ENCODE results near the gene MARCHF9.
"Not testable (repeated sequence)": the region's sequence is repeated elsewhere in the genome, so short reads cannot be mapped to it uniquely, and the experiment has no call there.

MARCHF9 gene

DNA sequence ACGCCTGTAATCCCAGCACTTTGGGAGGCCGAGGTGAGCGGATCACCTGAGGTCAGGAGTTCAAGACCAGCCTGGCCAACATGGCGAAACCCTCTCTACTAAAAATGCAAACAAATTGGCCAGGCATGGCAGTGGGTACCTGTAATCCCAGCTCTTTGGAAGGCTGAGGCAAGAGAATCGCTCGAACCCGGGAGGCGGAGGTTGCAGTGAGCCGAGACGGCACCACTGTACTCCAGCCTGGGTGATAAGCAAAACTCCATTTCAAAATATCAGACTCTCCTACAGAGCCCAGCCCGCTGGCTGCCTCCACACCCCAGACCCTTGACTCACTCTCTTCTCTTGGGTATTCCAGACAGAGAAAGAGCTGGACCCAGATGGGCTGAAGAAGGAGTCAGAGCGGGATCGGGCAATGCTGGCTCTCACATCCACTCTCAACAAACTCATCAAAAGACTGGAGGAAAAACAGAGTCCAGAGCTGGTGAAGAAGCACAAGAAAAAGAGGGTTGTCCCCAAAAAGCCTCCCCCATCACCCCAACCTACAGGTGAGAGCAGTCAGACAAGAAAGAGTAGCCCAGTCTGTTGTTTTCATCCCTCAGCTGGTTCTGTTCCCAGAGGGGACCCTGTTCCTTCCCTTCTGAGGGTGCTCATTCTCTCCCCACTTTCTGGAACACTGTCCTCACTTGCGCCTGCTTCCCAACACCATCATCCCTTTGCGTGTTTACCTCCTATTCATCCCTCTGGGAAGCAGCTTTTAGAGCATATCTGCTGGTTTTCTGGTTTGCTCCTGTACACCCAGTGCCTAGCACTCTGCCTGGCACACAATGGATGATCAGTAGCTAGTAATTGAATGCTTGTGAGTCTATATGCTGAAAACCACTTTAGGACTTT is 36.0 kb upstream of the MARCHF9 start:
- Histone ChIP-seq H3K4me1 (ENCODE audit: control insufficient read depth, insufficient read depth, low read length, poor library complexity, severe bottlenecking) (no peaks in the 10 kb centered on the region), H3K4me3 (ENCODE audit: extremely low read depth, insufficient read depth, low read length, poor library complexity, severe bottlenecking) (no peak overlapping the region), H3K36me3 (ENCODE audit: control insufficient read depth, insufficient read depth, low read length) (peaks cover 60% of the 10 kb centered on the region), H3K27ac (ENCODE audit: low read depth, low read length, severe bottlenecking) (no peak overlapping the region), H3K9me3 (ENCODE audit: control insufficient read depth, low read length) (no peaks in the 10 kb centered on the region)
- 98% methylated on average over 8 to 9 of the region's 15 CpGs for WGBS, 2 experiments (ENCODE audit: insufficient coverage in 2 of 2)

GRCh38 chr12:57719777-57720605 is 34.9 kb upstream of the MARCHF9 start:
- peaks cover 55% of the 10 kb centered on the region for H3K36me3 ChIP-seq (ENCODE audit: control insufficient read depth, insufficient read depth, low read length)
- no peaks in the 10 kb centered on the region for H3K9me3 ChIP-seq (ENCODE audit: control insufficient read depth, low read length)
- no peak overlapping the region for H3K4me3 ChIP-seq (ENCODE audit: extremely low read depth, insufficient read depth, low read length, poor library complexity, severe bottlenecking)
- WGBS, 2 experiments (ENCODE audit: insufficient coverage in 2 of 2), result 94 to 95% methylated on average over 14 to 17 of the region's 20 CpGs
- no peak overlapping the region for H3K27ac ChIP-seq (ENCODE audit: low read depth, low read length, severe bottlenecking)
- no peaks in the 10 kb centered on the region for H3K4me1 ChIP-seq (ENCODE audit: control insufficient read depth, insufficient read depth, low read length, poor library complexity, severe bottlenecking)

GRCh38 chr12:57720606-57721595 is 34.0 kb upstream of the MARCHF9 start:
- peaks cover 49% of the 10 kb centered on the region for H3K36me3 ChIP-seq (ENCODE audit: control insufficient read depth, insufficient read depth, low read length)
- H3K4me1 ChIP-seq (ENCODE audit: control insufficient read depth, insufficient read depth, low read length, poor library complexity, severe bottlenecking), result no peaks in the 10 kb centered on the region
- no peaks in the 10 kb centered on the region for H3K9me3 ChIP-seq (ENCODE audit: control insufficient read depth, low read length)
- no peak overlapping the region for H3K4me3 ChIP-seq (ENCODE audit: extremely low read depth, insufficient read depth, low read length, poor library complexity, severe bottlenecking)
- 93 to 96% methylated on average over 6 to 9 of the region's 11 CpGs for WGBS, 2 experiments (ENCODE audit: insufficient coverage in 2 of 2)
- no peak overlapping the region for H3K27ac ChIP-seq (ENCODE audit: low read depth, low read length, severe bottlenecking)

DNA sequence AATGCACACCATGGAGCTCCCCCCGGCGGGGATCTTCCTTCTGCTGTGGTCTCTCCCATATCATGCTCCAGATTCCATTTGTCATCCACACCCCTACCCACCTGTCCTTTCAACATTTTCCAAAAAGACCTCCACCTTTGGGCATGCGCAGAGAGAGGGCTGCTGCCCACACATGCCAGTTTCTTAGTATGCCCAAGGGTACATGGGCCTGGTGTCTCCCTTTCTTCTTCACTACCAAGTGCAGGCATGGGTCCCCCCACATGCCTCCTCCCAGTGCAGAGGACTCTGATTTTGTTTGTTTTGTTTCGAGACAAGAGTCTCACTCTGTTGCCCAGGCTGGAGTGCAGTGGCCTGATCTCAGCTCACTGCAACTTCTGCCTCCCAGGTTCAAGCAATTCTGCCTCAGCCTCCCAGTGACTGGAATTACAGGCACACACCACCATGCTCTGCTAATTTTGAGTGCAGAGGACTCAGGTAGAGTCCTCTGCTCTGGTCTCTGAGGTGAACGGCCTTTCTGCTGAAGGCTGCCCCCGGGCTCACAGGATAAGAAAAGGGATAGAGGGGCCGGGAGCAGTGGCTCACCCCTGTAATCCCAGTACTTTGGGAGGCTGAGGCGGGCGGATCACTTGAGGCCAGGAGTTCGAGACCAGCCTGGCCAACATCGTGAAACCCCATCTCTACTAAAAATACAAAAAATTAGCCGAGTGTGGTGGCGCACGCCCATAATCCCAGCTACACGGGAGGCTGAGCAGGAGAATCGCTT is 32.9 kb upstream of the MARCHF9 start:
- peaks cover 38% of the 10 kb centered on the region for H3K36me3 ChIP-seq (ENCODE audit: control insufficient read depth, insufficient read depth, low read length)
- H3K4me3 ChIP-seq (ENCODE audit: extremely low read depth, insufficient read depth, low read length, poor library complexity, severe bottlenecking); H3K27ac ChIP-seq (ENCODE audit: low read depth, low read length, severe bottlenecking); H3K9me3 ChIP-seq (ENCODE audit: control insufficient read depth, low read length); H3K4me1 ChIP-seq (ENCODE audit: control insufficient read depth, insufficient read depth, low read length, poor library complexity, severe bottlenecking): not testable (repeated sequence)
- WGBS, 2 experiments (ENCODE audit: insufficient coverage in 2 of 2), result 96 to 99% methylated on average over 9 to 10 of the region's 16 CpGs

DNA sequence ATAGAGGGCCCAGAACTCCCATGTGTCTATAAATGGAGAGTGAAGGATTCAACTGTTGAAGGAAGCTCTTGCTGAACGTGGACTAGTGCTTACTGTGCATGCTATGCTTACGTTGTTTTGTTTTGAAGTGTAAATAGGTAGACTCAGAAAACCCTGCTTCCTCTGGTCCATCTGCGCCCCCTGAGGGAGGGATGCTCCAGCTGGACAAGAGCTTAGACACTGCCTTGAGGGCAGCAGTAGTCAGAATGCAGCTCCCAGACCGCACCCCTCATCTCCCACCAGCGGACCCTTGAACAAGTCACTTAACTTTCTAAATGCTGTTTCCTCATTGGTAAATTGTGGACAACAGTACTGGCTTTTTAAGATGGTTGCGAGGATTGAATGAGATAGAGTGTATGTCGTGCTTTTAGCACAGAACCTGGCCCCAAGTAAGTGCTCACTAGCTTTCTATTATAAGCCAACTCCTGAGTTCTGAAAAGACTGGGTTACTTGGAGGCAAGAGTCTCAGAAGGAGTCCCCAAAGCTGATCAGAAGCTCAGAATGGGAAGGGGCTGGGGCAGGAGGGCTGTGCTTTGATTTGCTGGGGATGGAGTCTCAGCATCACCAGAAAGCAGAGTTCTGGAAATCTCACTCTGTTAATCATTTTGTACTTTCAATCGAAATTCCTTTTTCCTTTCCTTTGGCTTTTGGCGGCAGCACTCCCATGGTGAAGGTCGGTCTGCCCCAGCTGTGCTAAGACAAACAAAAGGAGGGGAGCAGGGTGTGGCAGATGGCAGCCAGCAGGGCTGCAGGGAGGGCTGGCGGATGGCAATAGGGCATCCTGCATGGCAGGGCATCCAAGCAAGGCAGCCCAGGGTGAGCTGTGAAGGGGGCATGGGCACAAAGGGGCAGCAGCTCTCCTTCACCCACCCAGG is 31.9 kb upstream of the MARCHF9 start:
- H3K36me3 ChIP-seq (ENCODE audit: control insufficient read depth, insufficient read depth, low read length), result peaks cover 29% of the 10 kb centered on the region
- 65 to 75% methylated on average over 7 to 9 of the region's 11 CpGs for WGBS, 2 experiments (ENCODE audit: insufficient coverage in 2 of 2)
- no peaks in the 10 kb centered on the region for H3K9me3 ChIP-seq (ENCODE audit: control insufficient read depth, low read length)

DNA sequence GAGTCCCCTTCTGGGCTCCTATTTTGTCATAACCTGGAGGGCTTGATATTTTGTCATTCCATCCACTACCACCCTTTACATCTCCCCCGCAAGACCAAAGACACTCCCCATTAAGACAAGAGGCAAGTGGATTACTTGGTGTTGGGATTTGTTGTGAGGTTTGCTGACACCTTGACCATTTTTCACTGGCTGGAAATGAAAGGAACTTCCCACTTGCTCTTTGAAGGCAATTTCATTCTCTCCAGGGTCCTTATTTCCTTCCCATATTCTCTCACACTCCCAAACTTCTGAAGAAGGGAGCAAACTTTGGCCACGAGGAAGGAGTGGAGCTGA is 31.3 kb upstream of the MARCHF9 start:
- Histone ChIP-seq H3K36me3 (ENCODE audit: control insufficient read depth, insufficient read depth, low read length) (peaks cover 23% of the 10 kb centered on the region), H3K4me3 (ENCODE audit: extremely low read depth, insufficient read depth, low read length, poor library complexity, severe bottlenecking) (no peak overlapping the region), H3K27ac (ENCODE audit: low read depth, low read length, severe bottlenecking) (no peak overlapping the region), H3K9me3 (ENCODE audit: control insufficient read depth, low read length) (no peaks in the 10 kb centered on the region), H3K4me1 (ENCODE audit: control insufficient read depth, insufficient read depth, low read length, poor library complexity, severe bottlenecking) (no peaks in the 10 kb centered on the region)
- no CpG with 5 or more reads among the region's 2 CpGs for WGBS, 2 experiments (ENCODE audit: insufficient coverage in 2 of 2)

More for the DNA sequence above, 31.9 kb upstream of the MARCHF9 start:
- no peak overlapping the region for H3K4me3 ChIP-seq (ENCODE audit: extremely low read depth, insufficient read depth, low read length, poor library complexity, severe bottlenecking)
- no peaks in the 10 kb centered on the region for H3K4me1 ChIP-seq (ENCODE audit: control insufficient read depth, insufficient read depth, low read length, poor library complexity, severe bottlenecking)
- H3K27ac ChIP-seq (ENCODE audit: low read depth, low read length, severe bottlenecking), result no peak overlapping the region

DNA sequence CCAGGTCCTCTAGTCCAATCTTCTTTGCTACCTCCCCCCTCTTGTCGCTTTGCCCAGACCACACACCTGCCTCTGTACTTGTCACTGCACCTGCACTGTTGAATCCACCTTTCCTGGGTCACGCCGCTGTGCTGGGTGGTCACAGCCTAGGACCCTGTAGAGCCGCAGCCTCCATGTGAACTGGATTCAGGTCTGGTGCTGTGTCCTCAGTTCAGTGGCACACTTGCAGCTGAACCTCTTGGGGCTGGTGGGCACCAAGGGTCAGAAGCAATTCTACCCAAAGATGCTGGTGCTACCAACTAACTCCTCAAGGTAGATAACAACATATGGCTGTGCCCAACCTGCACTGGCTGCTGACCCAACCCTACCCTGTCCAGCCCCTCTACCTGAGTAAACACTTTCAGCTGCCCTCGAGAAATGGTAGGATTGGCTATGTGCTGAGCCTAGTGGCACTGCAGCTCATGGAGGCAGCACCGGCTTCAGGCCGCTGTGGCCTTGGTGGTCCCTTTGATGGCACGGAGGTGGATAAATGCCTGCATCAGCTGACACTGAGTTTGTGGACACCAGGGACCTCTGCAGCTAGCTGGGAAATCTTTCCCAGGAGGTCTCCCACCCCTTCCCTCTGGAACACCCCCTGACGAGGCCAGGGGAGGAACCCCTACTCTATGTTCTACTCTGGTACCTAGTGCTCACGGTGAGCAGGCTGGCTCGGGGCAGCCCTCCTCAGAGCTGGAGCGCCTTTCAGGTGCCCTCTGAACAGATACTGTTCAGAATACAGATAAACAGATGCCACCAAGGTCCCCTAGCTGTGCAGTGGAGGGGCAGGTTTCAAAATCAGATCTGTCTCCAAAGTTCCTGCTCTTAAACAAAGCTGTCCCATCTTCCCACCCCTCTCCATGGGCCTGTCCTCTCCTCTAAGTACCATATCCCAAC is 30.6 kb upstream of the MARCHF9 start:
- WGBS, 2 experiments (ENCODE audit: insufficient coverage in 2 of 2), result 72 to 86% methylated on average over 10 to 11 of the region's 12 CpGs
- no peaks in the 10 kb centered on the region for H3K9me3 ChIP-seq (ENCODE audit: control insufficient read depth, low read length)
- no peaks in the 10 kb centered on the region for H3K4me1 ChIP-seq (ENCODE audit: control insufficient read depth, insufficient read depth, low read length, poor library complexity, severe bottlenecking)
- H3K27ac ChIP-seq (ENCODE audit: low read depth, low read length, severe bottlenecking), result no peak overlapping the region
- no peak overlapping the region for H3K4me3 ChIP-seq (ENCODE audit: extremely low read depth, insufficient read depth, low read length, poor library complexity, severe bottlenecking)
- peaks cover 16% of the 10 kb centered on the region for H3K36me3 ChIP-seq (ENCODE audit: control insufficient read depth, insufficient read depth, low read length)

DNA sequence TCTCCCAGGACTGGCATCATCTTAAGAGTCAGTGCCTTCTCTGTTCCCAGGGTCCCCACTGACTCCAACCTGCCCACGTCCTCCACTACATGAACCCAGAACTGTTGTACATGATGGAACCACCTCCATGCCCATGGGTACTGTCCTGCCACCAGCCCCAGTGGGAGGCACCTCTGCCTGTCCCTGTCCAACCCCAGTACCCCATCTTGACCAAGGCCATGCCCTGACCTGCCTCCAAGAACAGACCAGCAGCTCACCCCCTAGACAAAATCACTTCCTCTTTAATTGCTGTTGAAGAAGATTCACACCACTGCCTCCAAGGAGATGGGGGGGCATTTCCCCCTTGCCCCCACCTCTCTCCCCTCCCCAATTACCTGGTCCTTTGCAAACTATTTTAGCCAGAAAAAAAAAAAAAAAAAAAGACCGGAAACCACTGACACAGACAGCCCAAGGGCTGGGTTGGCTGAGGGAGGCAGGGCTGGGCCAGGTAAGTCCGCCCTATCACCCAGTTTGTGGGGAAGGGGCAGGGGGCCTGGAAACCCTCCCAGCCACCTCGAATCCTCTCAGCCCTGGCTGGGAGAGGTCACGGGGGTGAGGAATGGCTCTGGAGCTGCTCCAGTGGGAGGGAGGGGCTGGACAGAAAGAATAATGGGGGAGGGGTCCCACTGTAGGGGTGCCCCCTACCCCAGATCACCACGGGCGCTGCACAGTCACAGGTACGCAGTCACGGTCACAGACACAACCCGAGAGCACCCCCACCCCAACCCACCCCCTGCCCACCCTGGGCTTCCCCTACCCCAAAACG is 29.8 kb upstream of the MARCHF9 start:
- WGBS, 2 experiments (ENCODE audit: insufficient coverage in 2 of 2), result 75% methylated on average over 1 of the region's 11 CpGs
- Histone ChIP-seq H3K4me1 (ENCODE audit: control insufficient read depth, insufficient read depth, low read length, poor library complexity, severe bottlenecking) (no peaks in the 10 kb centered on the region), H3K36me3 (ENCODE audit: control insufficient read depth, insufficient read depth, low read length) (peaks cover 9% of the 10 kb centered on the region), H3K27ac (ENCODE audit: low read depth, low read length, severe bottlenecking) (no peak overlapping the region), H3K9me3 (ENCODE audit: control insufficient read depth, low read length) (no peaks in the 10 kb centered on the region), H3K4me3 (ENCODE audit: extremely low read depth, insufficient read depth, low read length, poor library complexity, severe bottlenecking) (no peak overlapping the region)

Data from mesodermal cell (in vitro differentiated cells).